ENCODE measurements around the gene ZSCAN23. TPM values are rescaled to one million over a fixed set of nuclear protein-coding genes. Genes with fewer than 3 reads are reported as not detected.
A peak's percentile ranks its signal among the peaks of the same experiment; 100 is the strongest.

The ZSCAN23 gene
- total RNA-seq, 4 donors from 2014 or later, result 0.25 to 0.62 TPM; not detected in 2

GRCh38 chr6:28399350-28400121, 43.8 kb downstream of the ZSCAN23 start, which contains the start of gene ZSCAN12:
Gene ZSCAN12 (minus strand): TSS chr6:28399747. CDS start chr6:28398405, 1,342 bp downstream.
- no peaks in the 10 kb centered on the region for H3K36me3 ChIP-seq
- peaks cover 0 to 13% (median 2%) of the 10 kb centered on the region in 3 donors for H3K27me3 ChIP-seq
- peak within 1 kb of the TSS; percentile 61 to 72 (median 70) for H3K4me3 ChIP-seq
- in situ Hi-C loops (cut with MboI; ENCODE audit: low sequenced_read_pairs in 4 of 4) (no loop called here), intact Hi-C loops (cut with DNase I; ENCODE audit: low total_unique reads) (no loop called here)
- H3K4me1 ChIP-seq, result peaks cover 6% of the 10 kb centered on the region in 2 donors
- peak; percentile 66 to 83 for ATAC-seq
- TF ChIP-seq POLR2A (IDR thresholded peaks at IDR 0.05) (no peak), CTCF (IDR thresholded peaks at IDR 0.05 in 4 of 5, conservative IDR thresholded peaks at IDR 0.05 in 1 of 5) (peak in 4 of 5 experiments; percentile 5 to 37 (median 22))
- H3K27ac ChIP-seq, result peak within 1 kb of the TSS in 1 of 4 donors; percentile 21
- H3K9me3 ChIP-seq, result no peaks in the 10 kb centered on the region
- DNase-seq, result peak; percentile 30 to 50

GRCh38 chr6:28395918-28396317, 47.4 kb downstream of the ZSCAN23 start:
- Histone ChIP-seq H3K36me3 (peaks cover 0 to 13% of the 10 kb centered on the region in 2 donors), H3K27ac (no peak overlapping the region), H3K4me3 (no peak overlapping the region), H3K9me3 (no peaks in the 10 kb centered on the region), H3K27me3 (peaks cover 0 to 13% (median 2%) of the 10 kb centered on the region in 3 donors), H3K4me1 (peaks cover 6% of the 10 kb centered on the region in 2 donors)
- intact Hi-C loops (cut with DNase I; ENCODE audit: low total_unique reads) (no loop called here), in situ Hi-C loops (cut with MboI; ENCODE audit: low sequenced_read_pairs in 4 of 4) (no loop called here)
- ATAC-seq, result no peak
- TF ChIP-seq POLR2A (IDR thresholded peaks at IDR 0.05), result no peak
- TF ChIP-seq CTCF (IDR thresholded peaks at IDR 0.05 in 4 of 5, conservative IDR thresholded peaks at IDR 0.05 in 1 of 5), result no peak
- DNase-seq, result no peak

- TF ChIP-seq POLR2A (IDR thresholded peaks at IDR 0.05) (no peak), CTCF (IDR thresholded peaks at IDR 0.05 in 4 of 5, conservative IDR thresholded peaks at IDR 0.05 in 1 of 5) (no peak)
- no peak for ATAC-seq
- intact Hi-C loops (cut with DNase I; ENCODE audit: low total_unique reads), result no loop called here
- Histone ChIP-seq H3K27me3 (no peaks in the 10 kb centered on the region), H3K4me1 (peaks cover 3 to 6% of the 10 kb centered on the region in 2 donors), H3K36me3 (peaks cover 0 to 27% of the 10 kb centered on the region in 2 donors), H3K4me3 (no peak overlapping the region), H3K27ac (no peak overlapping the region), H3K9me3 (no peaks in the 10 kb centered on the region)
- no peak for DNase-seq
- in situ Hi-C loops (cut with MboI; ENCODE audit: low sequenced_read_pairs in 4 of 4), result no loop called here
Observed at GRCh38 chr6:28393912-28394662, 49.2 kb downstream of the ZSCAN23 start.

- intact Hi-C loops (cut with DNase I; ENCODE audit: low total_unique reads) (no loop called here), in situ Hi-C loops (cut with MboI; ENCODE audit: low sequenced_read_pairs in 4 of 4) (no loop called here)
- Histone ChIP-seq H3K36me3 (peaks cover 0 to 28% of the 10 kb centered on the region in 2 donors), H3K27ac (no peak overlapping the region), H3K4me1 (no peaks in the 10 kb centered on the region), H3K9me3 (no peaks in the 10 kb centered on the region), H3K4me3 (no peak overlapping the region), H3K27me3 (no peaks in the 10 kb centered on the region)
- DNase-seq (no peak), ATAC-seq (no peak)
- TF ChIP-seq POLR2A (IDR thresholded peaks at IDR 0.05) (no peak), CTCF (IDR thresholded peaks at IDR 0.05 in 4 of 5, conservative IDR thresholded peaks at IDR 0.05 in 1 of 5) (no peak)
Observed at GRCh38 chr6:28390688-28391087, 52.6 kb downstream of the ZSCAN23 start.

All from gastrocnemius medialis (tissue), 4 donors.